Bronchial epithelial cell (primary cell): Measurements from ENCODE around the gene CHST11. TPM values are rescaled to one million over a fixed set of nuclear protein-coding genes. Genes with fewer than 3 reads are reported as not detected.

Experiments used
- DNase-seq: peaks from one replicate; pipeline ENCODE4 v3.0.0-alpha.2; 2010; ENCODE audit warnings: low read depth
- FAIRE-seq: peaks from 2 replicates; lab custom pipeline; 2011; peaks lifted over from hg19 to GRCh38; lab: Jason Lieb, UNC
- H3K27me3 ChIP-seq: 2 replicates; pipeline ENCODE4 v1.5.1; 2011; ENCODE audit warnings: low read length; ENCODE audit not compliant: control insufficient read depth, insufficient read depth
- H3K36me3 ChIP-seq: 2 replicates; pipeline ENCODE4 v1.5.1; 2011; ENCODE audit warnings: low read length; ENCODE audit not compliant: control insufficient read depth, insufficient read depth
- H3K4me3 ChIP-seq: 2 replicates; pipeline ENCODE4 v1.5.1; 2011; ENCODE audit warnings: mild to moderate bottlenecking, low read depth, low read length, control low read depth
- total RNA-seq: library from RNA; depleted of rRNA; stranded (reverse); fragments of >200 nt; gene quantifications from 2 replicates; pipeline ENCODE4 v1.2.1, GENCODE V29; 2014
- TF ChIP-seq, protein P1 (sequence below): IDR thresholded peaks from 2 replicates; pipeline ENCODE4 v1.5.1; 2011; ENCODE audit warnings: mild to moderate bottlenecking, moderate library complexity, low read length, control low read depth, inconsistent platforms; ENCODE audit not compliant: insufficient read depth, severe bottlenecking

CHST11 gene
- total RNA-seq, 1 donor from 2014 or later = 7.9 TPM

DNA sequence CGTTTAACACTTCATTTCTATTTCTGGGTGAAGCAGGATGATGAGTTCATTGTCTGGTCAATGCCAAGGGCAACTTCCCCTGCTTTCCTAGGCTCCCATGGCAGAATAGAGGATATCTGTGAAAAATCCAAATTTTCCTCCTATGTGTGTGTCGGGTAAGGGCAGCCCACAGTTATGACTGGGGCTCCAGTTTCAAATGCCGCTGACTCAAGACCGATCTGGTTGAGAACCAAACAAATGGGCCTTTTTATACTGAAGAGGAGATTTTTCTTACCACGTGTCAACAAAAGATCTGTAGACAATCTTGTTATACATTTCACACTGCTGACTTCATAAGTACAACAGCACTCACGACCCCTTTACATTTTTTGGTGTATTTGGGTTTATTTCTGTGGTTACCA is 120.8 kb downstream of the CHST11 start:
- Histone ChIP-seq H3K27me3 (no peaks in the 10 kb centered on the region), H3K36me3 (no peaks in the 10 kb centered on the region), H3K4me3 (no peak overlapping the region)
- TF ChIP-seq, protein P1, sequence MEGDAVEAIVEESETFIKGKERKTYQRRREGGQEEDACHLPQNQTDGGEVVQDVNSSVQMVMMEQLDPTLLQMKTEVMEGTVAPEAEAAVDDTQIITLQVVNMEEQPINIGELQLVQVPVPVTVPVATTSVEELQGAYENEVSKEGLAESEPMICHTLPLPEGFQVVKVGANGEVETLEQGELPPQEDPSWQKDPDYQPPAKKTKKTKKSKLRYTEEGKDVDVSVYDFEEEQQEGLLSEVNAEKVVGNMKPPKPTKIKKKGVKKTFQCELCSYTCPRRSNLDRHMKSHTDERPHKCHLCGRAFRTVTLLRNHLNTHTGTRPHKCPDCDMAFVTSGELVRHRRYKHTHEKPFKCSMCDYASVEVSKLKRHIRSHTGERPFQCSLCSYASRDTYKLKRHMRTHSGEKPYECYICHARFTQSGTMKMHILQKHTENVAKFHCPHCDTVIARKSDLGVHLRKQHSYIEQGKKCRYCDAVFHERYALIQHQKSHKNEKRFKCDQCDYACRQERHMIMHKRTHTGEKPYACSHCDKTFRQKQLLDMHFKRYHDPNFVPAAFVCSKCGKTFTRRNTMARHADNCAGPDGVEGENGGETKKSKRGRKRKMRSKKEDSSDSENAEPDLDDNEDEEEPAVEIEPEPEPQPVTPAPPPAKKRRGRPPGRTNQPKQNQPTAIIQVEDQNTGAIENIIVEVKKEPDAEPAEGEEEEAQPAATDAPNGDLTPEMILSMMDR = no peak
- DNase-seq (no peak), FAIRE-seq (no peak)

DNA sequence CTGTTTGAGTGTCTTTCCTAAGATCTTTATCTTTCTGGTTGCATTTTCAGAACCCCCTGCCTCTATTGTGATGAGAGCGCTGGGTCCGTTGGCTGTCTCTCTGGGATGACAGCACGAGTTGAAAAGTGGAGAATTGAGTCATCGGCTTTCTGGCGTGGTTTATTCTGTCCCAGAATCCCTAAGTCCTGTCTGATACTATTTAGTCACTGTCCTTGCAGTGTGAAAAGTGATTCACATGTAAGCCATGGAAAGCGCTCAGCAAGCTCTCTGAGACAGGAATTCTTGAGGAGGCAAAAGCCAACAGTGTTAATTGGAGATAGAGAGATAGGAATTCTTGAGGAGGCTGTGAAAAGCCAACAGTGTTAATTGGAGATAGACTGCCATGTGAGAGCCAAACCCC is 121.7 kb downstream of the CHST11 start:
- H3K36me3 ChIP-seq = no peaks in the 10 kb centered on the region
- no peaks in the 10 kb centered on the region for H3K27me3 ChIP-seq
- TF ChIP-seq, protein P1 = no peak
- FAIRE-seq (no peak), DNase-seq (peak; percentile 66)
- H3K4me3 ChIP-seq = no peak overlapping the region

DNA sequence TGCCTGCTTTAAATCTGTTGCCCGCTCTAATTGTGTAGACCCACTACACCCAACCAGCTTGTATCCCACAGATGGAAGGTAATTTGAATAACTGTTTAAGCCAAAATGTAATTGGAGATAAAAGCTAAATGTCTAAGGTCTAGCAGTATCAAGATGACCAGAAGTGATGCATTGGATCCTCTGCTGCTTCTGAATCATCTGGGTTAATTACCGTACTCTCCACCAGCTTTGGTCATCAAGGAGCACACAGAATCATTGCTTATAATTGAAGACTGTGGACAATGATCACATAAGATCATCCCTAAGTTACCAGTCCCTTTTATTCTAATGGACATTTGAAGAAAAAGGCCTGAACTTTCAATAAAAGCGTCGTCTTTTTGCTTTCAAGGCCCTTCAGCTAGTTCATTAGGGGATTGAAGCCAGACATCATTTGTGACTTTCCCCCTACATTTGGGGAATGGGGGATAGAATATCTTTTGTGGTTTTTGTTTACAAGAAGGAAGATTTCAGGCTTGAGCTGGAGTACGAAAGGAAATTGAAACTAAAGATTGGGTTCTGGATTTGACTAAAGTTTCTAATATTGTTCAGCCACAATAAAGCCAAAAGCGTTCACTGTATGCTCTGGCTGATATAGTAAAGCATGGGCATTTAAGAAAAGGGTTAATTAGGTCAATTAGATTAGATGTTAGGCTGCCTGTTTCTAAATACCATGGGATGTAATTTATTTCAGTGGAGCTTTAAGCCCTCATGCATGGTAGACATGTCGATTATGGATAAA is 123.2 kb downstream of the CHST11 start:
- no peak overlapping the region for H3K4me3 ChIP-seq
- DNase-seq (no peak), FAIRE-seq (no peak)
- H3K27me3 ChIP-seq = no peaks in the 10 kb centered on the region
- TF ChIP-seq, protein P1 = no peak
- no peaks in the 10 kb centered on the region for H3K36me3 ChIP-seq

DNA sequence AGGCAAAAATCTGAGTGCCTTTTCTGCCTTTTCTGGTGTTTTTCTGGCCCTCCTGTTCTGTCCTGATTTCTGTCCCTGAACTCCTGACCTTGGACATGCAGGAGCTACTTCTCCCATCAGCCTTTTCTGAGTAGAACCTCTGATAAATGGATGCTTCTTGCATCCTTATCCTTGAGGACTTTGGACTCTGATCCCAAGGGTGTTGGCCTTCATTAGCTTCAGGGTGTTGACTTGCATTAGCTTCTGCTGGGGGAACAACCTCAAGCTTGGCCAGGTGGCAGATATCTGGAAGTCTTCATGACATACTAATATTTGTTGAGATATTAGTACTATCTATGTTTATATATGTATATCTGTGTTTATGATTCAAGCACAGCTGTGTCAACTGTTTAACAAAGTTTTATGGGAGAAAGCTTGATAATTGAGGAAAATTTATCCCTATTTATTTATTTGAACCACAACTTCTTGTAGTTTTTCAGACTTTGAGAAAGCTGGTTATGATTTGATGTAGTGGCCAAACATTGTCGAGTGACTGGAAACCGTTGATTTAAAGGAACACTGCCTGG is 124.3 kb downstream of the CHST11 start:
- FAIRE-seq = no peak
- TF ChIP-seq, protein P1 = no peak
- no peak for DNase-seq
- H3K36me3 ChIP-seq = no peaks in the 10 kb centered on the region
- H3K27me3 ChIP-seq = no peaks in the 10 kb centered on the region
- no peak overlapping the region for H3K4me3 ChIP-seq

DNA sequence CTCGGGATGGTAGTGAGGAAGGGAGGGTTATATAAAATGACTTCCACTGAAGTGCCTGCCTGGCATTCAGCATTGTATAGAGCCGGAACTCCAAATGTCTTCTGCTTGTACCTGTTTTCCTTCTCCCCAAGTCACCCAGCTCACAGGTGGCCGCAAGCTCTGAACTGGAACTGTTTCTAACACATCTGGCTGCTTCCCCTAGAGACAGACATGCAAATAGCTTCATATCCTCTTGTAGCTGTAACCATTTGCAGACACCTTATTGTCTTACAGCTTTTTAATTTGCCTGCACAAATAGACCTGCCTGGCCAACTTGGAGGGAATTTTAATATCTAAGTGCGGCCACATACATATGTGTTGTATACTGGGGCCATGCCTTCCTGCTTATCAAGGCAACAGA is 126.0 kb downstream of the CHST11 start:
- H3K36me3 ChIP-seq = no peaks in the 10 kb centered on the region
- H3K4me3 ChIP-seq = no peak overlapping the region
- FAIRE-seq (no peak), DNase-seq (no peak)
- TF ChIP-seq, protein P1 = no peak
- no peaks in the 10 kb centered on the region for H3K27me3 ChIP-seq
